Brain pericyte (primary cell): ENCODE measurements around the gene CHDH.

Source experiments
- DNase-seq: peaks from one replicate; pipeline ENCODE4 v3.0.0-alpha.2; 2012; ENCODE audit warnings: low read depth, low spot score

CHDH gene

DNA sequence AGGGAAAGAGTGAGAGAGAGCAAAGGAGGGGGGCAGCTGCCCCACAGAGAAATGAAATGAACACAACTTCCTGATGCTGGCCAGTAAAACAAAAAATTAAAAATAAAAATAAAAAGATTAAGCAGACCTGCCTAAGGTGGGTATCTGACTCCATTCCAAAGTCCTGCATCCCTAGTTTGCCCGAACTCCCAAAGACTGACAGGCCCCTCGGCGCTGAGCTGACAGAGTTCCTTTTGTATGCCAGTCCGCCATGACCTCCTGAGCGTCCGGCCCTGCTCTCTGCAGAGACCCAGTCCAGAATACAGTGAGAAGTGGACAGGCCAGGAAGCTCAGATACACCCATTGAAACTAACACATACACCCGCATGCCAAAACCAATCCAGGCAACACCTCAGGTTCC, 54.9 kb downstream of the CHDH start:
- DNase-seq: no peak

DNA sequence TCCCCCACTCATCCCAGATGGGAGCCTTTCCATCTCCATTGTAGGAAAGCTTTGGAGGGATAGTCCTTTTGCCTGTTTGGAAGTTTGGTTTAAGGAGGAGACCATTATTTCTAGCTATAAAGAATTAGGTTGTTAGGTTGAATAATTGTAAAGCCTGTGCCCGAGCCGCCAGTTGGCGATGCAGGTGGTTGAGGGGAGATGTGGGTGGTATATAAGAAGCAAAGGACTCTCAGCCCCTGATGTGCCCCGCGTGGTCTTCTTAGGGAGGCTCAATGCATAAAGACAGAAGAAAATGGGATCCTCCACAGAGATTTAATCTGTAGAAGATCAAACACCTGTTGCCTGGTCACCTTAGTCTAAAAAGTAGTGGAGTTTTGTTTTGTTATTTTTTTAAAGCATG, 55.7 kb downstream of the CHDH start:
- DNase-seq: no peak

DNA sequence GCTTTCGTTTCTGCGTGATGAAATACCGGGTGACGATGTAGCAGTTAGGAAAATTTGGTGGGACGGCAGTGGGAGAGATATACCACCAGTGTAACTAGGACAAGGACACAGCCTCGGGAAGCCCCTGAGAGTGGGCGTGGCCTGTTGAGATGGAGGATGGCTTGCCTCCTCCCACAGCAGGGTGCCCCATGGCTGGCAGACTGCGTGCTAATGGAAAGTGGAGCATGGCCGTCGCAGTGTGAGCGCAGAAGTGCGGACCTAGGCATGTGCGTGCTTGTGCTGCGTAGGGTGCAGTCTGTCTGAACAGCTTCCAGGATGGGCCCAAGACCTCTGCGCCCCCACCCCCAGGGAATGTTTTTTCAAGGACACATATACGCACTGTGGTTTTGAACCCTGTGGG, 56.8 kb downstream of the CHDH start:
- DNase-seq: no peak

DNA sequence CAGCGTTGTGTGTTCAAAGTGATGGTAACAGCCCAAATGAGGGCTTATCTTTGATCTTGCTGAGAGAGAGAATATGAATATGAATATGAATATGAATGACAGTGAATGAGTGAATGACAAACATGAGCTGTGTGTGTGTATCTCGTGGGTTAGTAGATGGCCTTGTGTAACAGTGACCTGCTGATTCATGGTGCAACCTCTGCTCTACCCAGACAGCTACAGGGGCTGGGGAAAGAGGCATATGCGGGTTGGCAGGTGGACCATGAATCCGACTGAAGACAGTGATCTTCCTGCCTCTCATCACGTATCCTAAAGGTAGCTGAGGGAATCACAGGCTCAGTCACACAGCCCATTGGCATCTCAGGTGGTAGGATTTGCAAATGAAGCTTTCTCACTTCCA, 58.2 kb downstream of the CHDH start:
- DNase-seq: no peak

DNA sequence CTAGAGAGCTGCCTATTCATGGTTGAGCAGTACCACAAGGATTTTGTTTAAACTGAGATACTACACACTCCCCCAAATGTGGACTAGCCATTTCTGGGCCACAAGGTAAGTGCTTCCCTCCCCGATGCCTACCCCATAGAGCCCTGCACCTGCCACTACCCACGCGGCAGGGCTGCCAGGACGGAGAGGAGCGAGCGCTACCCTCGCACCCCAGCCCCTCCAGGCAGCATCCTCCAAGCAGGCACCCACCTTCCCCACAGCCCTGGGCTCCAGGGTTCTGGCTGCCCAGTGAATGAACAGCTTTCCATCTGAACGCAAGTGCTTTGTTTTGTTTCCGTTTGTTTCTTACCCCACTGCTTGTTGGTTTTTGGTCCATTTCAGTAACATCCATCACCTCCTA, 59.2 kb downstream of the CHDH start:
- DNase-seq: no peak

DNA sequence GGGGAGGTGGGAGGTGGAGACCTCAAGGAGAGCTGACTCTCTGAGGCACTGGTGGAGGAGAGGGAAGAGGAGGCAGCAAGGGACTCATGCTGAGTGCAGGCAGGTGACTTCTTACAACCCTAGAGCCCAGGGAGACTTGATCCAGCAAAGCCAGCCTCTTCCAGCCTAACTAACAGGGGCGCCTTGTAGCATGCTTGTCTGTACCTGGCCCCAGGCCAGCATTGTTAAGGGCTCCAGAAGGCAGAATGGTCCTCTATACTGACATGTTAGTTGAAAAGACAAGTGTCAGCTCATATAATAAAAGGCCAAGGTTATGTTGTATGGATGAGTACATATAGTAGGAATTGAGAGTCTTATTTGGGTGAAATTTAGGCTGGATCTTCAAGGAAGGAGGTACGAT, 65.4 kb downstream of the CHDH start:
- DNase-seq: no peak

DNA sequence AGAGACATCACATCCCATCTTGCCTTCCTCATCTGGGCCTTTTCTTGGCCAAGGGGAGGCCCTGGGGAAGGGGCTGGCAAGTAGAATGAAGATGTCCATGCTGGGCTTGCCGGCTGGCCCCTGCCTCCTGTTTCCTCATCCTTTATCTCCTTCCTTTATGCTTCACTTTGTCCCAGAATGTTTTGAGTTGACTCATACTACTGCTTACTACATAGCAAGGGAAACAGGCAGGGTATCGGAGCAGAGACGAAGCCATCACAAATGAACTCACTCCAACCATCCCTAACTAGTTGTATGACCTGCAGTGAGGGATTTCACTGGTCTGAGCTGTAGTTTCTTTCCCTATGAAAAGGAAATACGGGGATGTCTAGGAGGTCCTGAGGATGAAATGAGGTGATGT, 66.0 kb downstream of the CHDH start:
- DNase-seq: no peak

DNA sequence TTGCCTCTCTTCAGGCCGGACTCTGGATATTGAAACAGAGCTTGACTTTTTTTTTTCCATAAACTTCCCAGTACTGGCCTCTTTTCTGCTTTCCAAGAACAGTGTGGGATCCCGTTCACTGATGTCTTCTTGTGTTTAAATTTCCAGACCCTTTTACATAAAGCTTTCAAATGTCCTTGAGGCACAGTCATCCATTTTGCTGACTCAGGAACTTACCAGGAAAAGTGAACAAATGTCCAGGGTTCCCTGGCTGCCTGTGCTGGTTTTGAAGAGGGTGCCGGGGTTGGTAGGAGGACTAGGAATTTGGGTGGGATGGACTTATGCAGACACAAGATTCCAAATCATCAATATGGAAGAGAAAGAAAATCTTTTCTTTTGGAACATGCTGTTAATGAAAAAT, 68.1 kb downstream of the CHDH start:
- DNase-seq: no peak

DNA sequence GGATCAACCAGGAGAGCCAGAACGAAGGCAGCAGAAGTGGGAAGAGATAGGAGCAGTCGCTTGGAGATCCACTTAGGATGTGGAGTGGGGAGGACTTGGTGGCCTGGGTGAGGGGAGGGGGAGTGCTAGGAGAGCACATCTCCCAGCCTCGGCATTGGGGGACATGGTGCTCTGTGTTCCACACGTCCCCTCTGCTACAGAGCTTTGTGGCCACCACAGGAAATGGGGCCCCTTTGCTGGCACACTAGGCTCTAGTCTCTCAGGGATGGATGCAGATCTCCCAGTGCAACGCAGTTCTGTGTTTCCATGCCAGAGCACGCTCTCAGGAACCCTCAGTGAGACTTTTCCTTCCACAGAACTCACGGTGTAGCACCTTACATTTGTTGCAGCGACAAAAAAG, 68.8 kb downstream of the CHDH start:
- DNase-seq: no peak

DNA sequence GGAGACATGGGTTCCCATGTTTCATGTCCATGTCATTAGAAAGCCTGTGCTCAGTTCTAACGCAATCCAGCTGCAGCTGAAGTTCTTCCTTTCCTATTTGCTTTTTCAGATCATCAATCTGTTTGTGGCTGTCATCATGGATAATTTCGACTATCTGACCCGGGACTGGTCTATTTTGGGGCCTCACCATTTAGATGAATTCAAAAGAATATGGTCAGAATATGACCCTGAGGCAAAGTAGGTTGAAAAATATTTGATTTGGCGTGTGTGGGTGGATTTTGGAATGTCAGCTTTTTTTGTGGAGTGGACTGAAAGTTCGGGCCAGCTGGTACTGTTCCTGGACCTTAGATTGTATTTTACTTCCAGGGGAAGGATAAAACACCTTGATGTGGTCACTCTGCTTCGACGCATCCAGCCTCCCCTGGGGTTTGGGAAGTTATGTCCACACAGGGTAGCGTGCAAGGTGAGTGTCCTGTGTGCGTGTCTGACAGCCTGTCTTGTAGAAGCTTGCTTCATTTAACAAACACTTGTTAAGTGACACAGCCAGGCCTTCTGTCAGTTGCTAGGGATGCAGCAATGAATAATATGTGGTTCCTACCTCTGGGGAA, 69.6 kb downstream of the CHDH start:
- DNase-seq: no peak

DNA sequence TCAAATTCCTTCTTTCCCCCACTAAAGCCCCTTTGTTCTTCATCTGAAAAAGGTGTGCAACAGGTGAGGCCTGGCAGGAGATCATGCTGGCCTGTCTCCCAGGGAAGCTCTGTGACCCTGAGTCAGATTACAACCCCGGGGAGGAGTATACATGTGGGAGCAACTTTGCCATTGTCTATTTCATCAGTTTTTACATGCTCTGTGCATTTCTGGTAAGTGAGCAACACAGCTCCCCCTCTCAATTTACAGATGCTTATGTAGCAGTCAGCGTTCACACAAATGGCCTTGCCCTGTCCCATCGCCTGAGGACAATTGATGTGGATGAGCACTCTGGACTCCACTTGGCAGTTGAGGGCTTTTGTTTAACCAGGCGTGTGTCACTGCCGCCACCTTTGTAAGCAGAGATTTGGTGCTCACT, 70.4 kb downstream of the CHDH start:
- DNase-seq: no peak

DNA sequence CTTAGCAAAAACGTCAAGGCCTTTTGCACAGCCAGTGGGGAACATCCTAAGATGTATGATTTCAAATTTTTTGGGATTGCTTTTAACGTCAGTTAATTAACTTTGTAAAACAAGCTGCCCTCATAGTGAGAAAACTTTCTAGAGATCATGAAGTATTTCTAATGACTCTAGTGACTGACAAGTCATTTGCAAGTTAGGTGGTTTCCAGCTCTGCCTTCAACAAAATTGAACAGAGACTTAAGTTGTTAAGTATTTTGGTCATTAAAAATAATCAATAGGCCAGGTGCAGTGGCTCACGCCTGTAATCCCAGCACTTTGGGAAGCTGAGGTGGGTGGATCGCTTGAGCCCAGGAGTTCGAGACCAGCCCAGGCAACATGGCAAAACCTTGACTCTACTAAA, 71.2 kb downstream of the CHDH start:
- no peak for DNase-seq

DNA sequence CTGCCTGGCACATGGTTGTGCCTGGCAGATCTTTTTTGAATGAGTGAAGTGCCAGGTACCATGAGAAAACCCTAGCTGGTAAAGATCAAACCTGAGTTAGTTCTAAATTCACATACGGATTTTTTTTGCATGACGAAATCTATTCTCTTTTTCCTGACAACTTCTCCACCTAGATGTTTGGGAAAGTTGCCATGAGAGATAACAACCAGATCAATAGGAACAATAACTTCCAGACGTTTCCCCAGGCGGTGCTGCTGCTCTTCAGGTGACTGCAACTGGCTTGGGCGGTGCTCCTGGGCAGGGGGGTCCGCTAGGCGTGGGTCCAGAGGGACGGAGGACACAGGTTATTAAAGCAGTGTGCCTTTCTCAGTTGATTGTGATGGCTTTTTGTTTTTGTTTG, 71.8 kb downstream of the CHDH start:
- DNase-seq: no peak

DNA sequence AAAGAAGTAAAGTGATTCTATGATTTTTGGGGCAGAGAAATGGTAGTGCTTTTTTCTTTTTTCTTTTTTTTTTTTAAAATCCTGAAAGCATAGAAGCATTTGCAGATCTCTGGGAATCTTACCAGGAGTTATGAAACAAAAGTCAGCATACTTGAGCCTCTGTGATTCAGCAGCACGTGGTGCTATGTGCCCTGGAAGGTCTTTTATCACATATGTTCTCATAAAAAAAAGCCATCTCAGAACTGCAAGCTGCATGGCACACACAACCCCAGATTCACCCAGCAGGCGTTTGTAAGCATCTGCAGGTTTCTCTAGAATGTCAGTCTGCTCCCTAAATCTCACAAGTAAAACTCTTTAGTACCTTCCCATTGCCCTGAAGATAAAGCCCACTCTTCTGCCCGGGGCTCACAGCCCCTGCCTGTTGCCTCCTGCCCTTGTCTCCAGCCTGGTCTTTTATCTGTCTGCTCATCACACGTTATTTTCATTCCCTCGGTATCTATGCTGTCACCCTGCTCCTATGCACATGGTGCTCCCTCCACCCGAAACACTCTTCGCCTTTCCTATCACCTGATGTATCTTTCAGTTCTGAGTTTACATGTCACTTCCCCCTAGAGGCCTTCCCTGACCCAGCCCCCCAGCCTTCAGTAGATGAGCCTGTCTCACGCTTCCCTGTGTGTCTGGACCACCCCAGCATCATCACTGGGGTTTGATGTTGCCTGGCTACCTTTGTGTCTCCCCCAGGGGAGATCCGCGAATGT, 72.4 kb downstream of the CHDH start:
- DNase-seq: no peak

DNA sequence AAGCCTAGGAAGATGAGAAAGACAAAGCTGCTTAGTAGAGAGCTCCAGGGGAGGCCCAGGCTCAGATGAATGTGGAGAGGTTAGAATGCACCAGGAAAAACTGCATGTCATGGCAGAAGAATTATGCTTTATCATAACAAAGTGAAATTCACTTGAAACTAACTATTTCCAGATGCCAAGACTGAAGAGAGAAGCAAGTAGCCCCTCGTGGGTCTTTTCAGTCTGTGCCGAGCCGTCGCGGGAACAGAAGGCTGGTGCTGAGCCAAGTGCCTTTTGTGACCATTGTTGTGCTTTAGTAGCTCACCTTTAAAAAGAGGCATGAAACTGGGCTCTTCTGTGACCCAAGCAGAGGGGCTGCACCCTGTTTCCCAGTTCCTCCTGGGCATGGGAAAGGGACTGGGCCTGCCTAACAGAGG, 73.2 kb downstream of the CHDH start:
- no peak for DNase-seq

DNA sequence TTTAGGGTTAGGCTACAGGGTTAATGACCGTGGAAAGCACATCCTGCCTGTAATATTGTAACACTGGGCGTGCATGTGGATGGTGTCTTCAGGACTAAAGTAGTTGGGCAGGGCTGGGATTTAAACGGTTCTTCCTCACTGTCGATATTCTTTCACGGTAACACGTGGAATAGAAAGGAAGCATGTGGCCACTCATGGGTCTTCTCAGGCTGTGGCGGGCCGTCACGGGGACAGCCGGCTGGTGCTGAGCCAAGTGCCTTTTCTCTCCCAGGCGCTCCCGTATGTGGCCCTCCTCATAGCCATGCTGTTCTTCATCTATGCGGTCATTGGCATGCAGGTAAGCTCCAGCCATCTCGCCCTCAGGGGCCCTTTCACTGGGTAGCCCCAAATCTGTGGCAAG, 73.7 kb downstream of the CHDH start:
- no peak for DNase-seq

DNA sequence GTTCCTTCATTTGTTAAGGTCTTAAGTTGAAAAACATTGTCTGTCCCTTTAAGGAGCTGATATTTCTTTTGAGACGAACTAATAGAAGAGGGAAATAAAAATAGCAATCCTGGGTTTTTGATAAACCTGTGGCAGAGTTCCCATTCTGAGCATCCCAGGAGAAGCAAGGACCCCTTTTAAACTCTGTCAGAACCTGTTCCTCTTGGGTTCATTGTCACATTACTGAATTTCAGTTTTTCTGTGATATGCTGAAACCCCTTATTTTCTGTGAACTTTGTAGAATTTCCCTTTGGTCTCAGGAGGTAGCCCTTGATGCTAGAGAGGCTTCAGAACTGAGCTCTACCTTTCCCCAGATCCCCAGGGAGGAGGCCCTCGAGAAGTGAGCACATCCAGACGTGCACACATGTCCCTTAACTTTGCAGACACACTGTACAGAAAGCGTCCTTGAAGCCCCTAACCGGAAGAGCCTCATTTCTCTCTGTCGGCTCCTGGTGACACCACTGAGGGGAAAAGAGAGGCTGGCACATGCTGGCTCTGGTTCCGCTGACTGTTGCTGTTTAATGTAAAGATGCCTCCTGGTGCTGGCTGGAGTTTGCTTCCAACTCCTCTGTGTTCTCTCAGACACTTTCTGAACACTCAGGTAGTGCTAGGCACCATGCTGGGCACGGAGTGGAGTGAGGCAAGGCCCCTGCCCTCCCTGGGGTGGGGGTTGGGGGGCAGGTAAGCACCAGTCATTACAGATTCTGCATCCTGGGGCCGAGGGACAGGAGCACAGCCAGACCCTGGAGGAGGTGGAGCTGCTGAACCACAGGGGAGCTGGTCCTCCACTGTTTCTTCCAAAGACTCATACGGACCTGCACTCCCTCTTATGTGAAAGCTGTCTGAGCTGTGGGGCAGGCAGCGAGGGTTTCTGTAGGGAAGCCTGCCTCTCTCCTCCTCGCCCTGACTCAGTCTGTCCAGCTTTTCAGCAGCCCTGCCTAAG, 77.5 kb downstream of the CHDH start:
- DNase-seq: no peak

DNA sequence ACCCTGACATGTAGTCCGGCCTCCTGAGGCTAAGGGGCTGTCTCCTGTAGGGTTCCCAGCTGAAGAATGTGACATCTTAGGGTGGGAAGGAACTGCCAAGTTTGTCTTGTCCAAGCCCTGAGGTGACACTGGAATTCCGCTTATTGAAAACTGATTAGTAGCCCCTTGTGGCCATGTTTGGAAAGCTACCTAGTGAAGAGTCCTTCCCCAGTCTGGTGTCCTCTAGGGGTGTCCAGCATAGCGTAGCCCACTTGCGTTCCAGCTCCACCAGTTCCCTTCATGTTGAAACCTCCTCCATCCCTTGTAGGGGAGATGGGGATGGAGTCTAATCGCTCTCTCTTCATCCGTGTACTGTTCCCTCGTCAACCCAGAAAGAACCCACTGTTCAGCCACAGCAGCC, 79.5 kb downstream of the CHDH start:
- DNase-seq: no peak

DNA sequence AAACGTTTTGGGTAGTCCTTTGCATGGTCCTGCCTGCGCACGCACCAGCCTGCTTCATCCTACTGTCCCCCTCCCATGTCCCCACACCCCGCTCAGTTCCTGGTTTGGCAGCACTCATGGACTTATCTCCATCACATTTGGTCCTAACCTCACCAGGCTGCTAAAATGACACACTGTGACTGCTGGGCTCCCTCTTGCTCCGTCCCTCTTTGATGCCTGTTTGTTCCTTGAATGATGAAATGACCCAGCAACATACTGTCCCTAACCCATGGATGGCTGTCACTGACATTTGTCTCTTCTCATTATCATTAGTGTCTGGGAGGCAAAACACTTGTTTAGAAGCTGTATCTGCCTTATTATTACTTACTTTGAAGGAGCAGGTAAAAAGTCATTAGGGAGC, 80.5 kb downstream of the CHDH start:
- no peak for DNase-seq

DNA sequence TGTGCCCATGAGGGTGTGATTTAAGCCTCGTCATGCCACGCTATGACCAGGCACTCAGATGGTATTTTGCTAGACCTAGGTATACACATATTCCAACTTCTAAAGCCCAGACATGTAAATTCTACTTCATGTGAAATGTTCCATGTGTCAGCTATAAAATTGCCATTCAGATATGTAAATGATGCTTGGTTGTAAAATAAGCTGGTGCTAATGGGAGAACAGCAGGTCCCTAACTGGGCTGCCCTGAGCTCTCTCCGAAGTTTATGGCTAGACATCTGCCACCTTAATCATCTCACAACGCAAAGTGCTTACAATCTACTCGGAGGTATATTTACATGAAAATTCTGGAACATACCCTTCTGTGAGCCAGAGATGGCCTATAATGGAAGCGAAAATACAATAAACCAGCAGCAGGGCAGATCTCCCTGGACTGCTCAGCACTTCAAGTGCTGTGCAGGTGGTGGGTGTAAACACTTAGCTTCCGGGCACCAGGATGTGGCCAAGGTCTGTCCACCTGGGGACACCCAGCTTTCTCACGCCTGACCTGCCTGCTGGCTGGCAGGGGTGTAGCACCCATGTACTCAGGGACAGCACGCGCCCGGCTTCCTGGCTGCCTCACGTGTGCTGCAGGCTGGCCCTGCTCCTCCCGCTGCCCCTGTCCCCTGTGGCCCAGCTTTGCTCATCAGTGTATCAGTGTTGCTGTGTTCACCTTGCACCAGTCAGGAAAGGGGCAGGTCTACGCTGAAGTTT, 82.0 kb downstream of the CHDH start:
- no peak for DNase-seq

DNA sequence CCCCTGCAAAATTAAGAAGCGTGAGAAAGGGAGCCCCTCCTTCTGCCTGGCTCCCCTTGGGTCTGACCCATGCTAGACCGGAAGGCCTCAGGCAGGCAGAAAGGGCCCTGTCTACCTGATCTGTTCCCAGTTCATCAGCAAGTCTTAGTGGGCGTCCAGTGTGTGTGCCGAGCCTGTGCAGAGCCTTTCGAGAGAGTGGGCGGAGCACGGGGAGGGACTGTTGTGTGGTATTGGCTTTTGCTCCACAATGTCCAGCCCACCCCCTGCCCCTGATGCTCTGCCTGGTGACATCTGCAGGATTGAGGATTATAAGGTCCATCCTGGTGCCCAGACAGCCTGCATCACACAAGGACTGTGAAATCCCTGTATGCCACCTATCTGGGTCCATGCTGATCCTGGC, 82.9 kb downstream of the CHDH start:
- no peak for DNase-seq
